H1 (cell line): ENCODE measurements around the gene COL20A1.

Experiments used
- BACH1 ChIP-seq: IDR thresholded peaks from 2 replicates; pipeline ENCODE4 v1.6.1; 2012; ENCODE audit warnings: low read length, improper control_type of control experiment
- BCL11A ChIP-seq, 2 experiments: IDR thresholded peaks; one replicate each; pipeline ENCODE4 v1.6.1; 2011; ENCODE audit warnings: low read depth in 2 of 2, low read length in 2 of 2, mild to moderate bottlenecking in 2 of 2
- CHD2 ChIP-seq: IDR thresholded peaks from 2 replicates; pipeline ENCODE4 v1.6.1; 2012; ENCODE audit warnings: low read length, improper control_type of control experiment
- CTCF ChIP-seq, 3 experiments: IDR thresholded peaks; 1 replicate in 2 of 3; 2 replicates in 1 of 3; pipeline versions ENCODE4 v1.5.1 to v1.6.1; 2011; ENCODE audit warnings: low read length in 3 of 3, mild to moderate bottlenecking in 3 of 3, inconsistent platforms in 2 of 3, low read depth in 1 of 3, moderate library complexity in 1 of 3; ENCODE audit not compliant: insufficient read depth in 1 of 3; ENCODE audit errors: control extremely low read depth in 1 of 3
- EZH2 ChIP-seq: fragments of 200-600 bp; sonication (generic); IDR thresholded peaks from 2 replicates; pipeline ENCODE4 v1.7.1; 2012; ENCODE audit warnings: low read depth, mild to moderate bottlenecking, moderate library complexity, low read length, inconsistent platforms; ENCODE audit not compliant: severe bottlenecking
- JUN ChIP-seq: IDR thresholded peaks from 2 replicates; pipeline ENCODE4 v1.6.1; 2011; ENCODE audit warnings: low read depth, mild to moderate bottlenecking, improper control_type of control experiment, low read length
- SUZ12 ChIP-seq: fragments of 200-600 bp; sonication (generic); IDR thresholded peaks from 2 replicates; pipeline ENCODE4 v1.6.1; 2012; ENCODE audit warnings: mild to moderate bottlenecking, inconsistent platforms, low read length, moderate library complexity, mixed read lengths

GRCh38 chr20:63319164-63320040 is 26.4 kb downstream of the COL20A1 start:
- TF ChIP-seq JUN: no peak
- no peak for TF ChIP-seq BCL11A (IDR thresholded peaks at IDR 0.05; ENCODE audit: low read depth in 2 of 2, low read length in 2 of 2)
- no peak for TF ChIP-seq EZH2
- TF ChIP-seq CTCF (IDR thresholded peaks at IDR 0.05; ENCODE audit: control extremely low read depth in 1 of 3, insufficient read depth in 1 of 3, low read depth in 1 of 3, low read length in 3 of 3): no peak
- no peak for TF ChIP-seq SUZ12
- no peak for TF ChIP-seq BACH1
- no peak for TF ChIP-seq CHD2
